WTC11 (cell line): ENCODE measurements around the gene DMD. TPM values are rescaled to one million over a fixed set of nuclear protein-coding genes. Genes with fewer than 3 reads are reported as not detected.

Source experiments
- ATAC-seq: fragments of 200-7000 bp; cut with Tn5 transposase; 2 replicates; pipeline ENCODE4 v1.10.0; 2021; ENCODE audit warnings: mild to moderate bottlenecking, moderate library complexity
- CTCF ChIA-PET: fragments of 300-600 bp; sonication (Branson Sonifier 250); formaldehyde crosslinking; loops from one replicate; lab custom pipeline; 2021; ENCODE audit warnings: antibody characterized with exemption; lab: Charles Lee
- POLR2A ChIA-PET: fragments of 350-600 bp; sonication (Branson Sonifier 250); formaldehyde crosslinking; loops from one replicate; lab custom pipeline; 2021; ENCODE audit warnings: antibody characterized with exemption; lab: Charles Lee
- DNase-seq: peaks from one replicate; pipeline ENCODE4 v3.0.0; 2021; ENCODE audit warnings: low spot score
- H3K27ac Mint-ChIP-seq: 2 replicates; pipeline ENCODE4 v1.8.0; 2021; ENCODE audit warnings: mixed read lengths
- H3K27me3 Mint-ChIP-seq: 2 replicates; pipeline ENCODE4 v1.8.0; 2021; ENCODE audit warnings: low read depth, mild to moderate bottlenecking, moderate library complexity, mixed read lengths
- H3K36me3 Mint-ChIP-seq: 2 replicates; pipeline ENCODE4 v1.8.0; 2021; ENCODE audit warnings: mixed read lengths
- H3K4me1 Mint-ChIP-seq: 2 replicates; pipeline ENCODE4 v1.8.0; 2022; ENCODE audit warnings: mixed read lengths
- H3K4me3 Mint-ChIP-seq: 2 replicates; pipeline ENCODE4 v1.8.0; 2021; ENCODE audit warnings: mild to moderate bottlenecking, moderate library complexity, mixed read lengths
- H3K9me3 Mint-ChIP-seq: 2 replicates; pipeline ENCODE4 v1.8.0; 2021; ENCODE audit warnings: mixed read lengths
- EMX1 ChIP-seq: fragments of 250-450 bp; sonication (Bioruptor Pico); IDR thresholded peaks from 2 replicates; pipeline ENCODE4 v1.8.0; 2021; ENCODE audit warnings: mild to moderate bottlenecking
- FOXJ3 ChIP-seq: sonication (generic); formaldehyde crosslinking; IDR thresholded peaks from 2 replicates; pipeline ENCODE4 v1.9.0; 2021; ENCODE audit warnings: missing genetic modification reagents, mild to moderate bottlenecking, borderline replicate concordance
- FOXP1 ChIP-seq: sonication (generic); formaldehyde crosslinking; IDR thresholded peaks from 2 replicates; pipeline ENCODE4 v1.8.0; 2022; ENCODE audit warnings: missing genetic modification reagents, mild to moderate bottlenecking, moderate library complexity, borderline replicate concordance
- MYBL2 ChIP-seq: sonication (generic); formaldehyde crosslinking; IDR thresholded peaks from 2 replicates; pipeline ENCODE4 v1.8.1; 2023; ENCODE audit warnings: mild to moderate bottlenecking, moderate library complexity, missing genetic modification reagents
- NFATC4 ChIP-seq: fragments of 250-450 bp; sonication (Bioruptor Pico); IDR thresholded peaks from 2 replicates; pipeline ENCODE4 v1.9.0; 2021; ENCODE audit warnings: mild to moderate bottlenecking
- NR3C1 ChIP-seq: sonication (generic); formaldehyde crosslinking; conservative IDR thresholded peaks from 2 replicates; pipeline ENCODE4 v1.8.1; 2023; ENCODE audit warnings: low read depth, mild to moderate bottlenecking, missing genetic modification reagents
- SOX15 ChIP-seq: fragments of 250-450 bp; sonication (Bioruptor Pico); IDR thresholded peaks from 2 replicates; pipeline ENCODE4 v1.9.0; 2021; ENCODE audit warnings: mild to moderate bottlenecking
- ZNF121 ChIP-seq: sonication (generic); formaldehyde crosslinking; IDR thresholded peaks from 2 replicates; pipeline ENCODE4 v1.8.0; 2023; ENCODE audit warnings: missing genetic modification reagents
- ZNF232 ChIP-seq: sonication (generic); formaldehyde crosslinking; IDR thresholded peaks from 2 replicates; pipeline ENCODE4 v1.8.0; 2022; ENCODE audit warnings: mild to moderate bottlenecking, missing genetic modification reagents
- ZNF416 ChIP-seq: fragments of 250-450 bp; sonication (Bioruptor Pico); IDR thresholded peaks from 2 replicates; pipeline ENCODE4 v1.9.0; 2021; ENCODE audit warnings: mild to moderate bottlenecking, inconsistent platforms
- total RNA-seq: library from RNA; stranded (reverse); gene quantifications from 3 replicates; pipeline ENCODE4 v1.2.3, GENCODE V29; 2021
- TF ChIP-seq, protein P1 (sequence below): sonication (generic); formaldehyde crosslinking; IDR thresholded peaks from 2 replicates; pipeline ENCODE4 v1.8.1; 2023; ENCODE audit warnings: mild to moderate bottlenecking, missing genetic modification reagents, moderate library complexity
- TF ChIP-seq, protein P2 (sequence below): sonication (generic); formaldehyde crosslinking; IDR thresholded peaks from 2 replicates; pipeline ENCODE4 v1.8.1; 2023; ENCODE audit warnings: mild to moderate bottlenecking, moderate library complexity, missing genetic modification reagents
- TF ChIP-seq, protein P3 (sequence below): sonication (generic); formaldehyde crosslinking; IDR thresholded peaks from 2 replicates; pipeline ENCODE4 v1.8.0; 2023; ENCODE audit warnings: missing genetic modification reagents, mild to moderate bottlenecking, borderline replicate concordance
- TF ChIP-seq, protein P4 (sequence below): fragments of 250-450 bp; sonication (Bioruptor Pico); IDR thresholded peaks from 2 replicates; pipeline ENCODE4 v1.9.0; 2021; ENCODE audit warnings: mild to moderate bottlenecking
- TF ChIP-seq, protein P5 (sequence below): sonication (generic); formaldehyde crosslinking; IDR thresholded peaks from 2 replicates; pipeline ENCODE4 v1.8.0; 2023; ENCODE audit warnings: mild to moderate bottlenecking, missing genetic modification reagents

The DMD gene
- total RNA-seq, 1 experiment from 2014 or later: 9.1 TPM

DNA sequence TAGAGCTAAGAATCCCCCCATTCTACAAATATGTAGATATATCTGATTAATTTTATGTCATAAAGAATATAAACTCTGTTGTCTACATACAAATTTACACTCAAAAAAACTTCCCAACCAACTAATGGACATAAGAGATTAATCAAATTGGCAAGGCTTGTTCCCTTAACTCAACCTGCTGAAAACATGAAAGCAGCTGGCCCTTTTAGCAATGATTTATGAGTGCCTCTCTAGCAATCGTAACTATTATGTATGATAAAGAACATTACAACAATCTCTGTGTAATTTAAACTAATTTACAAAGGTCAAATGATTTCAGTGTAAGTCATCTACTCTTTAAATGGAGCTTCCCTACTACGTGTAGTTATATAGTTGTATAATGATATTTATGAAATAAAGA, 2056.4 kb downstream of the DMD start (continued):
- TF ChIP-seq FOXP1 (CRISPR knock-in tag) (no peak), FOXJ3 (no peak)

DNA sequence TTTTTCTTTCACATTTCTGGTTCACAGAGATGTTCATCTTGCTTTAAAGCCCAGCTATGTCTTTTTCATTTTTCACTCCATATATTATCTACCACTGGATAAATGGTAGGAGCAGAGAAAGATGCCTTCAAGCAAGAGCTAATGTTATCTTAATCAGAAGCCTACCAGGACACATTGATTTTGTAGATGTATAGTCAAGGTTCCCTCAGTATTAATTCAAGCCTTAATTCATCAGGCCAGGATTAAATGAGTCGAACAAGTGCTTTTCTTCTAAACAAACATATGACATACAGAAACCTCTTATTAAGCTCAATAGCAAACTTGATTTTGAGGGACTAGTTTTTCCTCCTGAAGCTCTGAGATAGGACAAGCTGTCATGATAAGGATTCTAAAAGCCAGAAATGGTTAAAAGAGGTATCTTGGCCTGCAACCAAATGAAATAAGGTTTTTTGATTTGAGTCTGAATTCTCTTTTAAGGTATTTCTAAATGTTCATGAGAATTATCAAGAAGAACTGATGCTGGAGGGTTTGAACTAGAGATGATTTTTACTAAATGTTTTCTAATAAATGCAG, 2057.8 kb downstream of the DMD start:
- Mint-ChIP-seq H3K4me1 (no peaks in the 10 kb centered on the region), H3K36me3 (no peaks in the 10 kb centered on the region), H3K9me3 (no peaks in the 10 kb centered on the region), H3K27me3 (no peaks in the 10 kb centered on the region), H3K27ac (no peak overlapping the region), H3K4me3 (no peak overlapping the region)
- no peak for DNase-seq
- POLR2A ChIA-PET: no interaction called here
- no peak for ATAC-seq
- TF ChIP-seq NR3C1 (CRISPR knock-in tag) (no peak), ZNF416 (CRISPR knock-in tag) (no peak), NFATC4 (no peak), EMX1 (CRISPR knock-in tag) (no peak)
- TF ChIP-seq, protein P1, sequence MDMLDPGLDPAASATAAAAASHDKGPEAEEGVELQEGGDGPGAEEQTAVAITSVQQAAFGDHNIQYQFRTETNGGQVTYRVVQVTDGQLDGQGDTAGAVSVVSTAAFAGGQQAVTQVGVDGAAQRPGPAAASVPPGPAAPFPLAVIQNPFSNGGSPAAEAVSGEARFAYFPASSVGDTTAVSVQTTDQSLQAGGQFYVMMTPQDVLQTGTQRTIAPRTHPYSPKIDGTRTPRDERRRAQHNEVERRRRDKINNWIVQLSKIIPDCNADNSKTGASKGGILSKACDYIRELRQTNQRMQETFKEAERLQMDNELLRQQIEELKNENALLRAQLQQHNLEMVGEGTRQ (CRISPR knock-in tag): no peak
- TF ChIP-seq, protein P2, sequence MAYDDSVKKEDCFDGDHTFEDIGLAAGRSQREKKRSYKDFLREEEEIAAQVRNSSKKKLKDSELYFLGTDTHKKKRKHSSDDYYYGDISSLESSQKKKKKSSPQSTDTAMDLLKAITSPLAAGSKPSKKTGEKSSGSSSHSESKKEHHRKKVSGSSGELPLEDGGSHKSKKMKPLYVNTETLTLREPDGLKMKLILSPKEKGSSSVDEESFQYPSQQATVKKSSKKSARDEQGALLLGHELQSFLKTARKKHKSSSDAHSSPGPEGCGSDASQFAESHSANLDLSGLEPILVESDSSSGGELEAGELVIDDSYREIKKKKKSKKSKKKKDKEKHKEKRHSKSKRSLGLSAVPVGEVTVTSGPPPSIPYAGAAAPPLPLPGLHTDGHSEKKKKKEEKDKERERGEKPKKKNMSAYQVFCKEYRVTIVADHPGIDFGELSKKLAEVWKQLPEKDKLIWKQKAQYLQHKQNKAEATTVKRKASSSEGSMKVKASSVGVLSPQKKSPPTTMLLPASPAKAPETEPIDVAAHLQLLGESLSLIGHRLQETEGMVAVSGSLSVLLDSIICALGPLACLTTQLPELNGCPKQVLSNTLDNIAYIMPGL (CRISPR knock-in tag): no peak
- TF ChIP-seq, protein P3, sequence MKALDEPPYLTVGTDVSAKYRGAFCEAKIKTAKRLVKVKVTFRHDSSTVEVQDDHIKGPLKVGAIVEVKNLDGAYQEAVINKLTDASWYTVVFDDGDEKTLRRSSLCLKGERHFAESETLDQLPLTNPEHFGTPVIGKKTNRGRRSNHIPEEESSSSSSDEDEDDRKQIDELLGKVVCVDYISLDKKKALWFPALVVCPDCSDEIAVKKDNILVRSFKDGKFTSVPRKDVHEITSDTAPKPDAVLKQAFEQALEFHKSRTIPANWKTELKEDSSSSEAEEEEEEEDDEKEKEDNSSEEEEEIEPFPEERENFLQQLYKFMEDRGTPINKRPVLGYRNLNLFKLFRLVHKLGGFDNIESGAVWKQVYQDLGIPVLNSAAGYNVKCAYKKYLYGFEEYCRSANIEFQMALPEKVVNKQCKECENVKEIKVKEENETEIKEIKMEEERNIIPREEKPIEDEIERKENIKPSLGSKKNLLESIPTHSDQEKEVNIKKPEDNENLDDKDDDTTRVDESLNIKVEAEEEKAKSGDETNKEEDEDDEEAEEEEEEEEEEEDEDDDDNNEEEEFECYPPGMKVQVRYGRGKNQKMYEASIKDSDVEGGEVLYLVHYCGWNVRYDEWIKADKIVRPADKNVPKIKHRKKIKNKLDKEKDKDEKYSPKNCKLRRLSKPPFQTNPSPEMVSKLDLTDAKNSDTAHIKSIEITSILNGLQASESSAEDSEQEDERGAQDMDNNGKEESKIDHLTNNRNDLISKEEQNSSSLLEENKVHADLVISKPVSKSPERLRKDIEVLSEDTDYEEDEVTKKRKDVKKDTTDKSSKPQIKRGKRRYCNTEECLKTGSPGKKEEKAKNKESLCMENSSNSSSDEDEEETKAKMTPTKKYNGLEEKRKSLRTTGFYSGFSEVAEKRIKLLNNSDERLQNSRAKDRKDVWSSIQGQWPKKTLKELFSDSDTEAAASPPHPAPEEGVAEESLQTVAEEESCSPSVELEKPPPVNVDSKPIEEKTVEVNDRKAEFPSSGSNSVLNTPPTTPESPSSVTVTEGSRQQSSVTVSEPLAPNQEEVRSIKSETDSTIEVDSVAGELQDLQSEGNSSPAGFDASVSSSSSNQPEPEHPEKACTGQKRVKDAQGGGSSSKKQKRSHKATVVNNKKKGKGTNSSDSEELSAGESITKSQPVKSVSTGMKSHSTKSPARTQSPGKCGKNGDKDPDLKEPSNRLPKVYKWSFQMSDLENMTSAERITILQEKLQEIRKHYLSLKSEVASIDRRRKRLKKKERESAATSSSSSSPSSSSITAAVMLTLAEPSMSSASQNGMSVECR (CRISPR knock-in tag): no peak
- CTCF ChIA-PET: no interaction called here

DNA sequence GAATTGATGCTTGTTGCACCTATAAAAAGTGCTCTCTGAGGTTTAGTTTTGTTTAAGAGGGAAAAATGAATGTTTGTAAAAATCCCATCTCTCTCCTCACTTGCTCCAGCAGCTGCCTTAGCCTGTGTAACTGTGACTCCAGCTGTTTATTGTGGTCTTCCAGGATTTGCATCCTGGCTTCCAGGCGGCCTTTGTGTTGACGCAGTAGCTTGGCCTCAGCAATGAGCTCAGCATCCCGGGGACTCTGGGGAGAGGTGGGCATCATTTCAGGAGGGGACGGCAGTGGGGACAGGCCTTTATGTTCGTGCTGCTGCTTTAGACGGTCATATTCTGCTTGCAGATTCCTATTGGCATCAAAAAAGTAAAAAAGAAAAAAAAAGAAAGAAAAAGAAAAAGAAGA, 2064.2 kb downstream of the DMD start:
- Mint-ChIP-seq H3K9me3 (0 out of 2 replicates have a peak, but pooled peaks cover 4% of the 10 kb centered on the region), H3K27me3 (no peaks in the 10 kb centered on the region), H3K4me1 (no peaks in the 10 kb centered on the region), H3K36me3 (peaks cover 5% of the 10 kb centered on the region), H3K27ac (no peak overlapping the region), H3K4me3 (no peak overlapping the region)
- no peak for ATAC-seq
- POLR2A ChIA-PET: interaction anchor here (0.9 kb wide), 1 partner anchor 111 kb away, joined by 3 read pairs; no protein-coding TSS in a partner anchor
- TF ChIP-seq, protein P4, sequence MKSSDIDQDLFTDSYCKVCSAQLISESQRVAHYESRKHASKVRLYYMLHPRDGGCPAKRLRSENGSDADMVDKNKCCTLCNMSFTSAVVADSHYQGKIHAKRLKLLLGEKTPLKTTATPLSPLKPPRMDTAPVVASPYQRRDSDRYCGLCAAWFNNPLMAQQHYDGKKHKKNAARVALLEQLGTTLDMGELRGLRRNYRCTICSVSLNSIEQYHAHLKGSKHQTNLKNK: no peak
- no peak for TF ChIP-seq ZNF232 (CRISPR knock-in tag)
- no peak for TF ChIP-seq SOX15
- no peak for TF ChIP-seq ZNF121 (CRISPR knock-in tag)
- TF ChIP-seq, protein P5, sequence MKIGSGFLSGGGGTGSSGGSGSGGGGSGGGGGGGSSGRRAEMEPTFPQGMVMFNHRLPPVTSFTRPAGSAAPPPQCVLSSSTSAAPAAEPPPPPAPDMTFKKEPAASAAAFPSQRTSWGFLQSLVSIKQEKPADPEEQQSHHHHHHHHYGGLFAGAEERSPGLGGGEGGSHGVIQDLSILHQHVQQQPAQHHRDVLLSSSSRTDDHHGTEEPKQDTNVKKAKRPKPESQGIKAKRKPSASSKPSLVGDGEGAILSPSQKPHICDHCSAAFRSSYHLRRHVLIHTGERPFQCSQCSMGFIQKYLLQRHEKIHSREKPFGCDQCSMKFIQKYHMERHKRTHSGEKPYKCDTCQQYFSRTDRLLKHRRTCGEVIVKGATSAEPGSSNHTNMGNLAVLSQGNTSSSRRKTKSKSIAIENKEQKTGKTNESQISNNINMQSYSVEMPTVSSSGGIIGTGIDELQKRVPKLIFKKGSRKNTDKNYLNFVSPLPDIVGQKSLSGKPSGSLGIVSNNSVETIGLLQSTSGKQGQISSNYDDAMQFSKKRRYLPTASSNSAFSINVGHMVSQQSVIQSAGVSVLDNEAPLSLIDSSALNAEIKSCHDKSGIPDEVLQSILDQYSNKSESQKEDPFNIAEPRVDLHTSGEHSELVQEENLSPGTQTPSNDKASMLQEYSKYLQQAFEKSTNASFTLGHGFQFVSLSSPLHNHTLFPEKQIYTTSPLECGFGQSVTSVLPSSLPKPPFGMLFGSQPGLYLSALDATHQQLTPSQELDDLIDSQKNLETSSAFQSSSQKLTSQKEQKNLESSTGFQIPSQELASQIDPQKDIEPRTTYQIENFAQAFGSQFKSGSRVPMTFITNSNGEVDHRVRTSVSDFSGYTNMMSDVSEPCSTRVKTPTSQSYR (CRISPR knock-in tag): no peak
- TF ChIP-seq MYBL2 (CRISPR knock-in tag): no peak
- TF ChIP-seq, protein P3 (CRISPR knock-in tag): no peak
- DNase-seq: no peak
- CTCF ChIA-PET: no interaction called here
